ENCODE data around the gene CFAP53. TPM values are rescaled to one million over a fixed set of nuclear protein-coding genes. Genes with fewer than 3 reads are reported as not detected.
A peak's percentile ranks its signal among the peaks of the same experiment; 100 is the strongest.
"Not testable (repeated sequence)": the region's sequence is repeated elsewhere in the genome, so short reads cannot be mapped to it uniquely, and the experiment has no call there.

CFAP53 gene
- polyA plus RNA-seq, 1 donor from 2014 or later, result not detected

DNA sequence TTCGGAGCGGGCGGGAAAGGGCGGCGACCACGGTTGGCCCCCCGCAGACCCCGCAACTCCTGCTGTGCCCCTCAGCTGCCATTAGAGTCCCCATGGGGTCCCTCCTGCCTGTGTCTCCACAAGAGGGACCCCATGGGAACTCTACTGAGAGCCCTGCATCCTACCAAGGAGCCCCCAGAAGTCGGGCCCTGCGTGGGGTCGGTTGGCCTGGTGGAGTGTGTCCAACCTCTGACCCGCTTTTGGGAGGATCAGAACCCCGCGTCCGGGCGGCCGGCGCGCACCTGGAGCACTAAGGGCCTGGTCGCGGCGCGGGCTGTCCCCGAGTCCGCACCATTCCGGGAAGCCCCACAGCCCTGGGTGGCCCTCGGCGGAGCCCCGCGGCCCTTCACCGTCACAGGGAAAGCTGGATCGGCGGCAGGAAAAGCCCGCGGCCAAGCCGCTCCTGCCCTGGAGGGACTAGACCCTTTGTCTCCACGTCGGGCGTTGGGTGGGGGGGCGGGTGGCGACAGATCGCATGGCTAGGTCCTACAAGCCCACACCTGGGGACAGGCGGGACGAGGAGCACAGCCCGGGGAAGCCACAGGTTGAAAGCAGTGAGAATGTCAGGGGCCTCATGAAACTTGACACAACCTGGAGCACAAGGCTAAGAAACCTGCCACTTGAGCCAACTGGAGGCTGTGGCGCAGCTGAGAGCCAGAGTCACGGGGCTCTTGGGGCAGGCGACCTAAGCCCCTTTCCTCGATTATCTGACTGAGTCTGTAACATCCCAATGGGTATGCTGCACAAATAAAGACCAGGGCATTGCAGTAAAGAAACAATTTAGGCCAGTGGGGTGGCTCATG lies 32.4 kb upstream of the CFAP53 start:
- H3K4me3 Mint-ChIP-seq, result peak overlapping the region; percentile 17 to 94 (median 77)
- H3K36me3 Mint-ChIP-seq, result no peaks in the 10 kb centered on the region
- H3K4me1 Mint-ChIP-seq, result peaks cover 8 to 18% (median 10%) of the 10 kb centered on the region in 3 donors
- H3K9me3 Mint-ChIP-seq, result no peaks in the 10 kb centered on the region
- peak overlapping the region in 2 of 3 donors; percentile 83 to 93 for H3K27ac Mint-ChIP-seq
- H3K27me3 Mint-ChIP-seq, result peaks cover 6% of the 10 kb centered on the region

DNA sequence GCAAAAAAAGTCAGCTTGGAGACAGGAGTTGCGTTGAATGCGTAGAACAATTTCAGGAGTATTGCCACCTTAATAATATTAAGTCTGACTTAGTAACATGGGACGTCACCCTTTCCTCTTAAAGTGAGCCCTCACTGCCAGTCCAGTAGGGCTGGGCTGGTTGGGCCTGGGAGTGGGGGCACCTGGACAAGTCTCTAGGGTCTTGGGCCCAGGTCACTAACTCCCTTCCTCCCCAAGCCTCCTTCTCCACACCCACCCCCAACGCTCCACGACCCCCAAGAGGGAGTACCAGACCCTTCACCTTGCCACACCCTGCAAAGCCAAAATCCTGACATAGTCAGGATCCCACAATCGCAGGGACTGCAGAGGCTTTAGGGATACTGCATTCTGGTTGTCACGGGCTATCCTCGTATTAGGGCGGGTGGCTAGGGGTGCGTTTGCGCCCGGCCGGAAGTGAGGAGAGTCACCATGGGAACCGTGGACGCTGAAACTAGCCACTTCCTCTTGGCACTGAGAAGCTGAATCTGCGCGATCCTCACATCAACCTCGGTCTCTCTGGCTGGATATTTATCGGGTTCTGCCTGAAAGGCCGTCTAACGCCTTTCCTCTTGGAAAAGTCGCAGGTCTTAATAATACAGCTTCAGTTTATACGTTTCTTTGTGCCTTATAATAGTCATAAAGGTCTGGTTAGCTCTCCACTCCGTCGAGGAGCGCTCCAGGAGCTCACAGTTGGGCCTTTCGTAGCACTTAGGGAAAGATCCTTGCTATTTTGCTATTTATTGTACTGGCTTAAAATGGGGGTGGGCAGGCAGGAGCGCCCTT lies 31.5 kb upstream of the CFAP53 start:
- H3K4me1 Mint-ChIP-seq, result peaks cover 8 to 18% (median 10%) of the 10 kb centered on the region in 3 donors
- H3K27me3 Mint-ChIP-seq, result peaks cover 6% of the 10 kb centered on the region
- peak overlapping the region; percentile 21 to 93 (median 83) for H3K27ac Mint-ChIP-seq
- peak overlapping the region; percentile 75 to 94 (median 84) for H3K4me3 Mint-ChIP-seq
- no peaks in the 10 kb centered on the region for H3K36me3 Mint-ChIP-seq
- H3K9me3 Mint-ChIP-seq, result no peaks in the 10 kb centered on the region

DNA sequence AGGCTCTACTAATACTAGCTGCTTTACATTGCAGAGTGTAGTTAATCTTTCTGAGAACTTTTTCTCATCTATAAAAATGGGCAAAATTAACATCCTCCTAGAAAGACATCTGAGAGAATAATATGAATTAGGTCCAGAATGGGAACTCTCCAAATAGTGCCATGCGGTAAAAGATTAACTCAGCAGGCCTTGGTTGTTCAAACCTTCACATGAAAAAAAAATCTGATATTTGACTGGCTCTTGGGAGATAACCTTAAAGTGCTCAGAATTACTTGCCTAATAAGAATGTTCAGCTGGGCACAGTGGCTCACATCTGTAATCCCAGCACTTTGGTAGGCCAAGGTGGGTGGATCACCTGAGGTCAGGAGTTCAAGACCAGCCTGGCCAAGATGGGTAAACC lies 26.7 kb upstream of the CFAP53 start:
- H3K4me3 Mint-ChIP-seq, result peak overlapping the region in 1 of 4 donors; percentile 39
- H3K27me3 Mint-ChIP-seq, result no peaks in the 10 kb centered on the region
- no peaks in the 10 kb centered on the region for H3K36me3 Mint-ChIP-seq
- peaks cover 6 to 16% (median 7%) of the 10 kb centered on the region in 3 donors for H3K4me1 Mint-ChIP-seq
- no peaks in the 10 kb centered on the region for H3K9me3 Mint-ChIP-seq
- H3K27ac Mint-ChIP-seq, result no peak overlapping the region

DNA sequence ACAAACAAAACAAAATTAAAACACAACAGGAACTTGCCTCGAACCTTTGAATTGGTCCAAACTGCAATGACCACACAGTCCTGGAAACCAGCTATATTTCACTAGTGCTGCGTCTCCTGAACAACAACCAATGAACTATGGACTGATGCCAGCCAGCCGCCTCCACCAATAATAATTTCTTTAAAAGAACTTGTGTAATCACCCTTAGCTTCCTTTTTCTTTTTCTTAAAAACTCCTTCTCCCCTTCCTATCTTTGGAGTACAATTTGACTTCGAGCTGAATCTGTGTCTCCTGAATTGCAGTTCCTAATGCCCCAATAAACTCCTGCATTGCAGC lies 22.8 kb upstream of the CFAP53 start:
- Mint-ChIP-seq H3K4me3 (peak overlapping the region in 1 of 4 donors; percentile 77), H3K27me3 (no peaks in the 10 kb centered on the region), H3K9me3 (no peaks in the 10 kb centered on the region), H3K36me3 (peaks cover 5% of the 10 kb centered on the region), H3K4me1 (peaks cover 8 to 16% (median 16%) of the 10 kb centered on the region in 3 donors), H3K27ac (peak overlapping the region; percentile 2 to 67 (median 47))

DNA sequence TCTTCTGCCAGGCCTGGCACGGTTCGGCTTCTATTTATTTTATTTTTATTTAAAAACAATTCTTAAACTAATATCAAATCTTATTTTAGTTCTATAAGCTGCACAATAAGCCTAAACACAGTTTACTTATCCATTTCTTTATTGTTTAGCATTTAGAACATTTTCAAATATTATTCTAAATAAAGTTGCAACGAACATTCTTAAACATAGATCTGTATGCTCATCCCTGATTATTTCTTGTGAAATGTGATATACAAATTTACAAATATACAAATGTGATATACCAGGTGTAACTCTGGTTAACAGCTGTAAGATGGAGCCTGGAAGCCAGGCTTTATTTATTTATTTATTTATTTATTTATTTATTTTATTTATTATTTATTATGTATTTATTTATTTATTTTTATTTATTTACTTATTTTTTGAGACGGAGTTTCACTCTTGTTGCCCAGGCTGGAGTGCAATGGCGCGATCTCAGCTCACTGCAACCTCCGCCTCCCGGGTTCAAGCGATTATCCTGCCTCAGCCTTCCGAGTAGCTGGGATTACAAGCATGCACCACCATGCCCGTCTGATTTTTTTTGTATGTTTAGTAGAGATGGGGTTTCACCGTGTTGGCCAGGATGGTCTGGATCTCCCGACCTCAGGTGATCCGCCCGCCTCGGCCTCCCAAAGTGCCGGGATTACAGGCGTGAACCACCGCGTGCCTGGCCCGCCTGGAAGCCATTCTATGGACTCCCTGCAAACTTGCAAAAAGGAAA lies 22.2 kb upstream of the CFAP53 start:
- Mint-ChIP-seq H3K27ac (peak overlapping the region; percentile 88 to 99 (median 94)), H3K4me3 (peak overlapping the region; percentile 92 to 99 (median 98)), H3K4me1 (peaks cover 8 to 18% (median 16%) of the 10 kb centered on the region in 3 donors)
- H3K27me3 Mint-ChIP-seq, H3K36me3 Mint-ChIP-seq, H3K9me3 Mint-ChIP-seq: not testable (repeated sequence)

DNA sequence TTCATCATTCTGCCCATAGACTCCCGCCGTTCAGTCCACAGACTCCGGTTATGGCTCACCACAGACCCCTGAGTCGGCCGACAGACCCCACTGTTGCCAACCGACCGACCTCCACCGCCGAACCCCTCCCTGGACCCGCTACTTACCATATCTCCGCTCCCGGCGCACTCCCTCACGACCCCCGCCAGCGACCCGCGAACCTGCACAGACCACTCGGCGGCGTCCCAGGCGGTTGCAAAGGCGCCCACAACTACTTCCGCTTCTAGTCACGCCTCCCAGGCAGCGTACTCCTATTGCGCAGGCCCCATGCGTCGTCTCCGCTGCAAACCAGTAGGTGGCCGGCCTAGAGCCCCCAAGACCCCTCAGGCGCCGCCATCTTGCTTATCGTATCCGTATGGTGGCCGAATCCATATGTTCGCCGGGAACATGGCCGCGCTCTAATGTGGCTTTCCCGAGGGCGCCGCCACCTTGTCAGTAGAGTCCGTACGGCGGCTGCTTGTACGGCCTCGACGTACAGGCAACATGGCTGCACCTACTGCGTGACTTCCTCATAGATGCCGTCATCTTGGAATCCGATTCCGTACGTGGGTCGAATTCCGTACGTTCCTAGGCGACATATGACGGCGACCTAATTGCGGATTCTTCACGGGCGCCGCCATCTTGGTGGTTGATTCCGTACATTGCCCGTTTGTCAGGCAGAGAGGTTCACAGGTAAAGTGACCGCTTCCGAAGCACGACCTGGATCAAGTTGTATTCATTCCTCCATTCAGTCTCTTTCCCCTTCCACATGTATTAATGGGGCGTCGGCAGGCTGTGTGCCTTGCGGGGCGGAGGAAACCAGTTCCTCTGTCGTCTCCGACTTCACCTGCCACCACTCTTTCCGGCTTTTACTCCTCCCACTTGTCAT lies 21.4 kb upstream of the CFAP53 start, which contains the start of gene CXXC1:
CXXC1 (minus strand) TSS at position 252 of the 907 bp plus-strand sequence; CDS start at position 149, 103 bp downstream.
- no peaks in the 10 kb centered on the region for H3K9me3 Mint-ChIP-seq
- H3K27me3 Mint-ChIP-seq, result no peaks in the 10 kb centered on the region
- H3K4me3 Mint-ChIP-seq, result peak within 1 kb of the TSS; percentile 92 to 99 (median 98)
- H3K36me3 Mint-ChIP-seq, result peaks cover 16% of the 10 kb centered on the region
- peaks cover 8 to 21% (median 18%) of the 10 kb centered on the region in 3 donors for H3K4me1 Mint-ChIP-seq
- H3K27ac Mint-ChIP-seq, result peak within 1 kb of the TSS; percentile 88 to 99 (median 94)

DNA sequence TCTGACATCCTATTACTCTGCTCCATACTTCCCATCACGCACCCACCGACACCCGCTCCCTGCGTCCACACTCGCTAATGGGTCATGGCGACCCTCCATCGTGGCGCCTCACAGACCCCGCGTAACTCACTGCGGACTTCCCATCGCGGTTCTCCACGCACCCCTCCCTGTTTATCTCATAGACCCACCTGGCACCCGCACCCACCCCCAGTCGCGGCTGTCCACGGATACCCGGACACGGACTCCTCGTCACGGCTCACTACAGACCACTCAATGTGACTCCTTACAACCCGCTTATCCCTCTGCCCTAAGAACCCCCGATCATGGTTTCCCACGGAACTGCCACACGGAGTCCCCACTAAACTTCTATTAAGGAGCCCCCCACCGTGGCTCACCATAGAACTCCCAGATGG lies 20.7 kb upstream of the CFAP53 start:
- no peaks in the 10 kb centered on the region for H3K27me3 Mint-ChIP-seq
- H3K4me1 Mint-ChIP-seq, result peaks cover 8 to 21% (median 18%) of the 10 kb centered on the region in 3 donors
- H3K36me3 Mint-ChIP-seq, result peaks cover 16% of the 10 kb centered on the region
- peak overlapping the region; percentile 88 to 99 (median 94) for H3K27ac Mint-ChIP-seq
- no peaks in the 10 kb centered on the region for H3K9me3 Mint-ChIP-seq
- peak overlapping the region; percentile 92 to 99 (median 98) for H3K4me3 Mint-ChIP-seq

DNA sequence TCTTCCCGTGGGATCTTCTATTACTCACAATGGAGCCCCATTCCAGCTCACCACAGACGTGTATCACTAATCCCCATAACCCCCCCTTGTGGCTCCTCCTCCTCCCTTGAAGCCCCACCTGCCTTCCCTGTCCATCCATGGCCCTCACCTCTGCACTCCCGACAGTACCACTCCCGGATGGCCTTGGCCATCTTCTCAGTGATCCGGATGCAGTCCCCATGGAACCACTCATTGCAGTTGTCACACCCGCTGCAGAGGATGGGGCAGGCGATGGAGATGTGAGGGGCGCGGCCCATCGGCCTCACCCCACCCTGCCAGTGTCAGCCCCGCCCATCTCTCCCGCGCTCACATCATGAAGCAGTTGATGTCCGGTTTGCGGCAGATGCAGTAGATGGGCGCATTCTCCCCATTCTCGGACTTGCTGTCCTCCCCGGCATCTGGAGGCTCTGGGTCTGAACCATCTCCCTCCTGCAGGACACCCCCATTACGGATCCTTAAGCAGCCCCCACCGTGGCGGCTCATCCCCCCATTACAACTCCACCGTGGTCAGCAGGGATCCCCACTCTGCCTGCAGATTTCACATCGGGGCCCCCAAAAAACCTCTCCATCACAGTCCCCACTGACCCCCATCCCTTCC lies 20.2 kb upstream of the CFAP53 start:
- Mint-ChIP-seq H3K9me3 (no peaks in the 10 kb centered on the region), H3K4me1 (peaks cover 10 to 21% (median 18%) of the 10 kb centered on the region in 3 donors), H3K36me3 (peaks cover 16% of the 10 kb centered on the region), H3K27ac (peak overlapping the region; percentile 88 to 99 (median 94)), H3K27me3 (no peaks in the 10 kb centered on the region), H3K4me3 (peak overlapping the region; percentile 92 to 99 (median 98))

DNA sequence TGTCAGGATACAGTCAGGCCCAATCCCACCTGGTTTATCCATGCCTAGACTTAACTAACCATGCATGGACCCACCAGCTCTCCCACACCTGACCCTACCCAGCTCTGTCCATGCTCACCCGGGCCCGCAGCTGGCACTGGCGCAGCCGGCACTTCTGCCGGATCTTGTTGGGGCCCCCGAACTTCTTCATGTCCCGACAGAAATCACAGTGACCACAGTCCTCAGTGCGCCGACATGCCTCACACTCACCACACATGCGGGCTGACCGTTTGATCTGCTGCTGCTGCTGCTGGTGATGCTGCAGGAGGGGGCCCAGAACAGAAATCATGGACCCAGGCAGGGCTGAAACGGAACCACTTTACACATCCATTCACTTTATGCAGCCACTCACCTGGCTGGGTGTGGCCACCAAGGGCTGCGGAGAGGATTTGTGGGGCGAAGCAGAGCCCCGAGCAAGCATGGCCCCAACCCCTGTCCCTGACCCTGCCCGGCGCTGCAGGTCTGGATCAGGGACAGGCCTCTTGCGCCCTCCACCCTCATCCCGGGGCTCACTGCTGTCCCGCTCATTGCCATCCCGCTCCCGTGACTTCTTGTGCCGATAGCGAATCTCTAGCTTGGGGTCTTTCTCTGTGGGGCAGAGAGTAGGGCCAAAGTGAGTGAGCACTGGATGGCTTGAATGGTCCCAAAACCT lies 19.5 kb upstream of the CFAP53 start:
- H3K27ac Mint-ChIP-seq, result peak overlapping the region in 1 of 3 donors; percentile 67
- H3K4me1 Mint-ChIP-seq, result peaks cover 14 to 26% (median 20%) of the 10 kb centered on the region in 3 donors
- peak overlapping the region; percentile 92 to 99 (median 98) for H3K4me3 Mint-ChIP-seq
- H3K36me3 Mint-ChIP-seq, result peaks cover 16% of the 10 kb centered on the region
- H3K27me3 Mint-ChIP-seq, result no peaks in the 10 kb centered on the region
- no peaks in the 10 kb centered on the region for H3K9me3 Mint-ChIP-seq

DNA sequence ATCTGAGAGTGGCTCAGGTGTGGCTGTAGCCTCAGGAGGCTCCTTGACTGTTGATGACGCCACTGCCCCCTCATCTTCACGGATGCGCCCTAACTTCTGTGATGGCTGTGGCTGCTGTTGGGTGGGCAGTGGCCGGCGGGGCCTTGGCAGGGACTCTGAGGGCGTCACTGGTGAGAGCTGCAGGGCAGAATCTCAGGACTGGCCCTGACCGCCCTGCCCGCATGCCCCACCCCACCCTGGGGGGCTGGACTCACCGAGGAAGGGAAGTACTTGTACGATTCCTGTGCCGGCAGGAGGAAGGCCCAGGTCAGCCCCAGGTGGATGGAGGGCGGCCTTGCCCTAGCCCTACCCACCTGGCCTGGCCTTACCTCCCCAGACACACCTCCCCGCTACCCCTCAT lies 18.8 kb upstream of the CFAP53 start:
- no peaks in the 10 kb centered on the region for H3K27me3 Mint-ChIP-seq

DNA sequence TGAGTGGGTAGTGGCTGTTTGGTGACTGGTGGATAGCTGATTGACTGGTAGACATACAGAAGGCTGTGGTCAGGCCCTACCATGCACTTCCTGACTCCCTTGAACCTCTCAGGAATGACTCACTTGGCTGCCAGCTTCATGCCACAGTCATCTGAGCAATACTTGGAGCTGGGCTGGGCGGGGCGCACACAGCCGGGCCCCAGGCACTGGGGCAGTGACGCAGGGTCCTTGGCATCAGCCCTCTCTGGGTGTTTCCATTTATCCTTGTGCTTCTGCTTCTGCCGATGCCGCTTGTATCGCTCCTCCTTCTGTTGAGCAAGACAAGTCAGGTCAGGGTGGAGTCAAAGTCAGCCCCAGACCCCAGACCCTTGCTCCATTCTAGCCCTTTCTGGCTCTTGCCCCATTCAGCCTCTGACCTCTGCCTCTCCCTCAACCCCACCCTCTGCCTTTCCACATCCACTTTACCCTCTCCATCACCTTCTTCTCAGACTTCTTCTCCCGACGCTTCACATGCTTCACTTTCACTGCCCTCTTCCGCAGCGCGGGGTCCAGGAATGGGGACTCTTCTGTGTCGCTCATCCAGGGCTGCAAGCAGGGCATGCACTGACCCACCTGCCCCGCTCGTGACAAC lies 18.1 kb upstream of the CFAP53 start:
- peak overlapping the region in 2 of 3 donors; percentile 90 to 92 for H3K27ac Mint-ChIP-seq
- peaks cover 20 to 34% (median 28%) of the 10 kb centered on the region in 3 donors for H3K4me1 Mint-ChIP-seq
- H3K9me3 Mint-ChIP-seq, result no peaks in the 10 kb centered on the region
- peak overlapping the region; percentile 48 to 96 (median 64) for H3K4me3 Mint-ChIP-seq
- peaks cover 16% of the 10 kb centered on the region for H3K36me3 Mint-ChIP-seq
- no peaks in the 10 kb centered on the region for H3K27me3 Mint-ChIP-seq

More for the DNA sequence above, 18.8 kb upstream of the CFAP53 start:
- Mint-ChIP-seq H3K27ac (peak overlapping the region; percentile 67 to 92 (median 90)), H3K4me1 (peaks cover 19 to 33% (median 27%) of the 10 kb centered on the region in 3 donors), H3K9me3 (no peaks in the 10 kb centered on the region), H3K36me3 (peaks cover 16% of the 10 kb centered on the region), H3K4me3 (peak overlapping the region in 1 of 4 donors; percentile 96)

DNA sequence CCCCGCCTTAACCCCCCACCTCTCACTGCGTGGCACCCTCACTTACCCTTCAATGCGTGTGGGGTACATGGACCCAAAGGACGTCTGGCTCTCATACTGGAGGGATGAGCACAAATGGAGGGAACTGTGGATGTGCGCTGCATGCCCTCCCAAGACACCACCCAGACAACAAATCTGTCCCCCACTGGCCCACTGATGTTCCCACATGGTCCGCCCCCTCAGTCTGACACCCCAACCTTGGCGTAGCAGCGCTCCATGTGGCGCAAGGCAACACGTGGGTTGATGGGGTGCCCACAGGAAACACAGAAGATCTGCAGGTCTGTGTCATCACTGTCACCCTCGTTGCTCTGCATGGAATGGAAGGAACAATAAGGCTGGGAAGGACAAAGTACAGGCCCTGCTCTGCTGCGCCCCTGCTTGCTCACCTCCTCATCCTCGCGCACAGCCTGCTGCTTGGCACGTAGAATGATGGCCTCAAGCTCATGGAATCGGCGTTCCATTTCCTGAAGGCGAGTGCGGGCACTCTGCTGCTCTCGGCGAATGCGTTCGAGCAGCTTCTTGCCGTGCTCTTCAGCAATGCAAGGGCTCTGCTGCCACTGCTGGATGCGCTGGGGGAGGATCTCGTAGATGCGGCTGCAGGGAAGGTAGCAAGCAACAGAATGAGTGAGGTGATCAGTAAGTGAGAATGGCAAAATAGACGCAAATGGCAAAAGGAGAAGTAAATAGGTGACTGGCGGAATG lies 17.3 kb upstream of the CFAP53 start:
- H3K27ac Mint-ChIP-seq, result peak overlapping the region in 1 of 3 donors; percentile 92
- no peaks in the 10 kb centered on the region for H3K27me3 Mint-ChIP-seq
- no peaks in the 10 kb centered on the region for H3K9me3 Mint-ChIP-seq
- H3K4me3 Mint-ChIP-seq, result peak overlapping the region; percentile 47 to 96 (median 86)
- peaks cover 16% of the 10 kb centered on the region for H3K36me3 Mint-ChIP-seq
- peaks cover 28 to 37% (median 33%) of the 10 kb centered on the region in 3 donors for H3K4me1 Mint-ChIP-seq

Measured in IgD-negative memory B cell (primary cell).